Suppressor macrophage treated with lipopolysaccharide for 4 hours (primary cell): ENCODE measurements around the gene C19orf33.

Experiments used
- DNase-seq: peaks from one replicate; pipeline ENCODE4 v3.0.0-alpha.2; 2020

The C19orf33 gene

DNA sequence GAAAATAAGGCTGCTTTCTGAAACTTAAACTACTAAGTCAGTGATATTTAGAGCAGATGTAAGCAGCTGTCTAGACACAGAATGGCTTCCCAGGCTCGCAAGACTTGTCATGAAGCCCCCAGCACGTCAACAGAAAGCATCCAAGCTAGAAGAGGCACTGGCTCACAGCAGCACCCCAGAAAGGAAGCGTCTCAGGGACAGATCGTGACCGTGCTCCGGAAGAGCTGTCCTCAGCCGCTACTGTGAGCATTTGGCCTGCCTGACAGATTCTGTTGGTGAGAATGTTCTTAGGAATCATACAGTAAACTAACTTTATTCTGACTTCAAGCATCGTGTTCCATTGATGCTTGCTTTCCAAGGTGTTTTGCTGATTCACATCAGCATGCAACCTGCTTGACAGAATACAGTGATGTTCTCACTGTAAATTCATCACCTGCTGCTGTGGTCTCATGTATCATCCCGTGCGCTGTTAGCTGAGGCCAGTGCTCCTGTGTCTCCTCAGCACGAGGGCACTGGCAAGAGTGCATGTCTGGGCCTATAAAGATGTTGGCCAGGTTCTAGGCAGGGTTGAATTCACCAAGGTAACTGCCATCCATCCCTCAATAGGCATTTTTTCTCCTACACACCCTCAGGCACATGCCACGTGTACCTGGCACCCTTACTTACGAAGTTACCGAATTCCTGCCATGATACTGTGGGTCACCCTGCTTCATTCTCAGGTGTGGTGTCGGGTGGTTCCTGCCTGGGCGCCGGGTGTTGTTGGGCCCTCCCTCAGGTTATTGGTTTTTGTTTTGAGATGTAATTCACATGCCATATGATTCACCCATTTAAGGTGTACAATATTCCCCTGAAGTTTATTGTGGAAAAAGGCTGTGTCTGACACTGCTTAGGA lies 23.8 kb upstream of the C19orf33 start:
- no peak for DNase-seq

DNA sequence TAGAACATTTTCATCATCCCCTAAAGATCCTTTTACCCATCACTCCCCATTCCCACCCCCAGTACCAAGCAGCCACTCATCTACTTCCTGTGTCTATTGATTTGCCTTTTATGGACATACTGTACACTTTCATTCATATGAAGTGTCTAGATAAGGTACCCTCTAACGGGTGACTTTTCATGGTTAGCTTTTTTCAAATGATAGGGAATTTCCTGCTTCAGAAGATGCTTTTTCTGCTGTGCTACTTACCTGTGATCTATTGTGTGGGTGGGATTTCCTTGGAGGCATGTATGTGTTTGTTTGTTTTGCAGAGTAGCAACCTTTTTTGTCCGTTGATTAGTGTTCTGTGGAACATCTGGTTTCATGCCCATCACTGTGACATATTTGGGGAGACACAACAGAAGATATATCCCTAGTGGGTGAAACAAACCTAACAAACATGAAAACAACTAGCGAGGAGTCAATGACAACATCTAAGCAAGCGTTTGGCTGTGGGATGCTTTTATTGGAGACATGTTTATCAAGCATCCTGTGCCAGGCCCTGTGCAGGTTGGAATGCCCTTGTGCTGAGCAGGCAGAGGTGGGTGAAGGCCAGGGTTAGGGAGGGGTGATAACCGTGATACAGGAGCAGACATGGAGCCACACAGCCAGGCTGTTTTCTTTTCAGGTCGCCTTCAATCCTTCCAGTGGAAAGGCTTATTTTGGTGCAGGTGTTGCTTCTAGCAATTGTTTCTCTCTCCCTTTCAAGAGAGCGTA lies 22.1 kb upstream of the C19orf33 start:
- DNase-seq = no peak

DNA sequence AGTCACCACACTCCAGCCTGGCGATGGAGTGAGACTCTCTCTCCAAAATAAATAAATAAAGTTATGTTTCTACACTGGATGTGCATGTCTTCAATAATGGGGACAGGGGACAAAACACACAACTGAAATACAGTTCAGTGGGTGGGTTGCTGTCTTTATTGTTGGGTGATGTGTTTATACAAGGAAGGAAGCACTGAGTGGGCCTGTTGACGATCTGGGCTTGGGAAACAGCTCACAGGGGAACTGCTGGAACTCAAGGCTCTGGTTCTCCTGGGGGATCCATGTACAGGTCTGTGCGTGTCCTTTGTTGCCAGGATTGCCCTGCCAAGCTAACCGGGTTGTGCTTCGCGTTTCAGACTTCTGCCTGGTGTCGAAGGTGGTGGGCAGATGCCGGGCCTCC lies 20.8 kb upstream of the C19orf33 start:
- DNase-seq = peak; percentile 28

DNA sequence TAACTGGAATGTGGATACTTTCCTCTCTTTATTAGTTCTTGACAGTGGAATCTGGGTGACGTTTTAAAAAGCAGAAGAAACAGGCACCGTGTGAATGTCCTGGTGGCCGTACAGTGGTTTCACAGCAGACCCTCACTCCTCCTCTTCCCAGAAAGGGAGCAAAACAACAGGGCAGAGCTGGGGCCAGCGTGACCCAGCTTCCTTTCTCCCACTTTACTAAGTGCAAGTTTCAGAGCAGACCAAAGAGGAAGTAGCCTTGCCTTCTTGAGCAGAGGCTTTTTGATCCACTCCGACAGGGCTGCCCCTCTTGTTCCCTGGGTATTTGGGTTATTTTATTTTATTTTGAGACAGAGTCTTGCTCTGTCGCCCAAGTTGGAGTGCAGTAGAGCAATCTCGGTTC lies 19.6 kb upstream of the C19orf33 start:
- DNase-seq = peak; percentile 80

DNA sequence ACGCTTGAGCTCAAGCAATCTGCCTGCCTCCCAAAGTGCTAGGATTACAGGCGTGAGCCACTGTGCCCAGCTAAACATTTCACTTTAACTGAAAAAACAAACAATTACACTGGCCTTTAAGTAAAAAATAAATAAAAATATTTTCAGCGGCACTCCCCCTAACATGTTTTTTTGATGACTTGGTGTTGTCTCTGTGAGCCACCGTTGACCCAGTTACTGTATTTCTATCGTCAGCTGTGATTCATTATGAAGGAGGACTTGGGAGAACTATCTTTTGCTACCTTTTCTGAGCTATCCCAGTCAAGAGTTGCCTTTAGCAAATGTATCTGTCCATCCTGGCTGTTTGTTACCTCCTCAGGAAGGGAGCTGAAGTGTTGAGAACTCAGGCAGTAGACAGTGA lies 18.5 kb upstream of the C19orf33 start:
- no peak for DNase-seq

DNA sequence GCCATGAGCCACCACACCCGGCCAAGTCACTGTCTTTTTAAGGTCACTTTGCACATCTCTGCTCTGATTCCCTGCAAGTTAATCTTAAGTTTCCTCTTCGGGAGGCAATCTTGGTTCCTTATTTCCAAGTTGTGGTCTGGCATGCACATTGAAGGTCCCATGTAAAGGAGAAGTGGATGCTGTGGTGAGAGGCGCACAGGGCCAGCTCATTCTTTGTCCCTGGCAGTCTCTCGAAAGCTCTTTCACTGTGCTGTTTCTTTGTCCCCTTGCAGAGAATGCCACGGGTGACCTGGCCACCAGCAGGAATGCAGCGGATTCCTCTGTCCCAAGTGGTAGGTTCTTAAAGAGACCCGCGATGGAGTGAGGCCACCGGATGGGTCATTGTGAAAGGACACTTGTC lies 16.4 kb upstream of the C19orf33 start:
- DNase-seq = peak; percentile 90

DNA sequence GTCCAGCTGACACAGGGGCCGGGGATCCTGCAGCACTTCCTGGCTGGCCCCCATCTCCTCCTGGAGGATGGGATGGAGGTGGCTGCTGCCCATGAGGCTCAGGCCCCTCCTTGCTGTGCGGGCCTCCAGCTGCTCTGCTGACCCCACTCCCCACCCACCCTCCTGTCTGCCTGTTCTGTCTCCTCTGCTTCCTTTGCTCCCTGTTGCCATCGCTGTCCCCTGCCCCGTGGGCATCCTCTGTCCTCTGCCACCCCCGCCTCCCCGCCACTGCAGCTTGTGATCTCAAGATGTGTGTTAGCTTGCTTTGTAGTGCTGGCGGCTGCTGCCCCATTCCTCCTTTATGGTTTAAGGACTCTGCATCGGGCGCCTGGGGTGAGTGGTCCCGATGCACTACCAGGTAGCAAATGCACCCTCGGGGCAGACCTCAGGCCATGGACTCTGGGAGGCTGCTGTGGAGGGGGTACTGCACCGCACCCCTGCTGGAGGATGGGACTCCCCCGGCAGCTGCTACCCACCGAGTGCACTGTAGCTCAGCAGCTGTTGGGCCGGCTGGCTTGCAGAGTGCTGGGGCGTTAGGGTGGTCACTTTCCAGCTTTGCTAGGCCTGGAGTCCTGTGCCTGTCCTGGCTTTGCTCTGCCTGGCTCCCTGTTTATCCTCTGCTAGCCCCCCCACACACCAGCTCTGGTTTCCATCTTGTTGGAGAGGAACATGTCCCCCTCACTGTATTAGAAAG lies 15.8 kb upstream of the C19orf33 start:
- no peak for DNase-seq

DNA sequence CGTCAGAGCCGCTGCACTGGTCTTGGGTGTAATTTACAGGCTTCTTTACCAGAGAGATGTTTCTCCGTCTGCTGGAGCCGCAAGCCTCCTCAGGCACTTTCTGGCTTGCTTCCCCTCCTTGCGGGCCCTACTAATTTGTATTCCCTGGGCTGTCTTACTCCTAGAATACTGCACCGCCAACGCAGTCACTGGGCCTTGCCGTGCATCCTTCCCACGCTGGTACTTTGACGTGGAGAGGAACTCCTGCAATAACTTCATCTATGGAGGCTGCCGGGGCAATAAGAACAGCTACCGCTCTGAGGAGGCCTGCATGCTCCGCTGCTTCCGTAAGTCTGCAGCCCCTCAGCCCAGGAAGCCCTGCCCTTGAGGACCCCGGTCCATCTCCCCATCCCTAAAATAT lies 14.1 kb upstream of the C19orf33 start:
- no peak for DNase-seq

DNA sequence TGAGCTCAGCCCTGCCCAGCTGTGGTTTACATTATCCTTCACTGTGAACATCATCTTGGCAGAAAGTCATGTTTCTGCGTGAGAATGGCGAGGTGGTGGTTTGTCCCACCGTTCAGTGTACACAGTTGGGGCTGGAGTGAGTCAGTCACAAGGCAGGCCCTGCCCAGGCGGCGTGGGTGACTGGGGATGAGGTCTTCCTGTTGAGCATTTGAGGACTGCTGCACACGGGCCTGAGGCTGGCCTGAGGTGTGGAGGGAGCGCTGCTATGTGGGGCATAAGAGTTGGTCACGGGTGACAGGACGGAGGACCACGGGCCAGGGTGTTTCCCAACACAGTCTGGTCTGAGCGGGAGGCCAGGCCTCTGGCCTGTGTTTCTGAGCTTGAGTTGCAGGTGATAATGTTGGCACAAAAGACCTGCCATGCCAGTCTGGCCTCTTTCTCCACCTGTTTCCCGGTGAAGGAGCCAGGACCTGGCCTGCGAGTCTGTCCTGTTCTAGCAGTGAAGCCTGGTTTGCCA lies 13.4 kb upstream of the C19orf33 start:
- DNase-seq = no peak

DNA sequence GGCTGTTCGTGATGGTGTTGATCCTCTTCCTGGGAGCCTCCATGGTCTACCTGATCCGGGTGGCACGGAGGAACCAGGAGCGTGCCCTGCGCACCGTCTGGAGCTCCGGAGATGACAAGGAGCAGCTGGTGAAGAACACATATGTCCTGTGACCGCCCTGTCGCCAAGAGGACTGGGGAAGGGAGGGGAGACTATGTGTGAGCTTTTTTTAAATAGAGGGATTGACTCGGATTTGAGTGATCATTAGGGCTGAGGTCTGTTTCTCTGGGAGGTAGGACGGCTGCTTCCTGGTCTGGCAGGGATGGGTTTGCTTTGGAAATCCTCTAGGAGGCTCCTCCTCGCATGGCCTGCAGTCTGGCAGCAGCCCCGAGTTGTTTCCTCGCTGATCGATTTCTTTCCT lies 12.2 kb upstream of the C19orf33 start:
- no peak for DNase-seq

DNA sequence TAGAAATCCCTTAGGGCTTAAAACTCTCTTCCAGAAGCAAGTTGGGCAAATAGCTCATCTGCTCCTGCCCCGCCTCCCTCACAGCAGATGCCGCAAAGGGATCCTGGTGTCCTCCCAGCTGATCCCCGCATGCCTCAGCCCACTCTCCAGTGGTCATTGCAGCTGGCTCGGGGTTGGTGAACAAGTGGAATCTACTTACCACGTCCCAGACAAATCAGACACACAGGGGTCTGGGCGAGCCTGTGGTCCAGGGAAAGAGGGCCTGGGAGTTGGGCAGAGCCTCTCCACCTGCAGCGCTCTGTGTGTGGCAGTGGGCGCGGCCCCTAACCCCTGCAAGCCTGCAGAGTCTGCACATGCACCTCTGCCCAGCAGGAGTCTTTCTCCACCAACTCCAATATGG lies 10.8 kb upstream of the C19orf33 start:
- DNase-seq = no peak

DNA sequence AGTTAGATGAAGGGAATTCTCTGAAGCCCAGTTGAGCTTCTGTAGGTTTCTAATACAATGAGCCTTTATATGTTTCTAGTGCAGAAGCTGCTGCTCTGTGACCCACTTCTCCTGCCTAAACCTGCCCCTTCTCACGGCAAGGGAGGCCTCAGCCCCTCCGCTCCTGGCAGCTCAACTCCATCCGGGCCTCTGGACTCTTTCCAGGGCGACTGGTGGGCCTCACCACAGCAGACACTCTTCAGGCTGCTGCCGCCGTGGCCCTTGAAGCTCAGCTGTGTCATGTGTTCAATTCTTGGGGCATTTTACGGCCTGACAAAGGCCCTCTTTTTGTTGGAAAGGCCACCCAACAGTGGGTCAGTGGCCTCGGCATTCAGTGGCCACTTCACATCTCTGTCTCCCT lies 10.0 kb upstream of the C19orf33 start:
- no peak for DNase-seq

DNA sequence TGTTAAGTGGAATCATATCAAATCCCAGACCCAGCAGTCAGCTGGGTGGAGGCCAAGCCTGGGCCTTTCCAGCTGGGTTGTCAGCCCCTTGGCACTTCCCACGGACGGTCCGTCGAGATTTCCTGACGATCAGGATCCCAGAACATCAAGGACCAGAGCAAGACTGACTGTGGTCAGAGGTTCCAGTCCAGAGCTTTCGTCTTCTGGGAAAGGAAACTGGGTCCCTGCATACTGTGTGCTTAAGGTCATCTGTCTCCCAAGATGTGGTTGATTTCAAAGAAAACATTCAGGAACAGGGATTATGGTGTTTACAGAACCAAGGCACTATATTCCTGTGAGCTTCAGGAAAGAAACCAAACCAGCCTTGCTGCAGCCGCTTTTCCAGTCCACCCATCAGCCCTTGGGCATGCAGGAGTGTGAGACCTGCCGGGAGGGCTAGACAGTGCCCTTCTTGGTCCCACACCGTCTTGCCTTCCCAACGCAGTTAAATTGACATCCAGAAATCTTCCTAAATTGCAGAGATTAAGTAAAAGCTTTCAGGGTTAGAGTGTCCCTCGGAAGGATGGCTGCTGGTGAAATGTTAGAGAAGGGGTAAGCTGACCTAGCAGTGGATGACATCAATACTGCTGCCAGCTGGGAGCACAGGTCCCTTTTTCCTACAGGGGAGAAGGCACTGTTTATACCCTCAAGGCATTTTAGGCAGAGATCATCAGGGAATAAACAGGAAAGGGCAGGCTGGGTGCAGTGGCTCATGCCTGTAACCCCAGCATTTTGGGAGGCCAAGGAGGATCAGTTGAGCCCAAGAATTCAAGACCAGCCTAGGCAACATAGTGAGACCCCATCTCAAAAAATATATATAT lies 5.0 kb upstream of the C19orf33 start:
- DNase-seq = no peak

DNA sequence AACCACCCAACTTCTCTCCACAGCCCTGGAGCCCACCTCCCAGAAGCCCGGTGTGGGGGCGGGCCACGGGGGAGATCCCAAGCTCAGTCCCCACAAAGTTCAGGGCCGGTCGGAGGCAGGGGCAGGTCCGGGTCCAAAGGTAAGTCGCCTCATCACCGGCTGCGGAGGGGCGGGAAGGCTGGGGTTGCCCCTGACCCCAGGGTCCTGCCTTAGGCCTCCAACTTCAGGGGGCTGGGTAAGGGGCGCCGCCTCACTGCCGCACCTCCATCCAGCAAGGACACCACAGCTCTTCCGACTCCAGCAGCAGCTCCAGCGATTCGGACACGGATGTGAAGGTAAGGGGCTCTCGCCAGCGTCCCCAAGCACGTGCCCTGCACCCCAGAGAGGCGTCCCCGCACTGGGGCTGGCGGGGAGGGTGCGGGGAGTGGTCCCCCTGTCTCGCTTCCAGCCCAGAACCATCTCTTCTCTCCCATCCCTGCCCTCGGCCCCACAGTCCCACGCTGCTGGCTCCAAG lies 358 bp downstream of the C19orf33 start:
- DNase-seq = no peak

DNA sequence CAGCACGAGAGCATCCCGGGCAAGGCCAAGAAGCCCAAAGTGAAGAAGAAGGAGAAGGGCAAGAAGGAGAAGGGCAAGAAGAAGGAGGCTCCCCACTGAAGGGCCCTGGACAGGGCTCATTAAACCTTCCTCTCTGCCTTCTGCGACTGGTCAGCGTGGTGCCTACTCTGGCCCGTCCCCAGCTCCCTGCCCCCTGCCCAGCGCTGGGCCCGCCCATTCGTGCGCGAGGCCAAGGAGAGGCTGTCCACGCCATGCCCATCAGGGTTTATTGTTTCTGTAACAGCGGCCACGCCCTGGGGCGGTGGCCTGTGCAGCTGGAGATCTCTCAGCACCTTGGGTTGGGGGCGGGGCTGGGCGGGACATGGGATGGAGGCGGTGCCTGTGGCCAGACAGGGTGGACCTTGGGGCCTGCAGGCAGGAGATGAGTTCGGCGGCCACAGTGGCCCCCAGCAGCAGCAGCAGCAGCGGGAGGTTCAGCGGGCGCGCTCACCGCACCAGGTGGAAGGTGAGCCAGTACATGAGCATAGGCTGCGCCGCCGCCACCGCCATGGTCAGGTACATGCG lies 897 bp downstream of the C19orf33 start:
- DNase-seq = no peak

DNA sequence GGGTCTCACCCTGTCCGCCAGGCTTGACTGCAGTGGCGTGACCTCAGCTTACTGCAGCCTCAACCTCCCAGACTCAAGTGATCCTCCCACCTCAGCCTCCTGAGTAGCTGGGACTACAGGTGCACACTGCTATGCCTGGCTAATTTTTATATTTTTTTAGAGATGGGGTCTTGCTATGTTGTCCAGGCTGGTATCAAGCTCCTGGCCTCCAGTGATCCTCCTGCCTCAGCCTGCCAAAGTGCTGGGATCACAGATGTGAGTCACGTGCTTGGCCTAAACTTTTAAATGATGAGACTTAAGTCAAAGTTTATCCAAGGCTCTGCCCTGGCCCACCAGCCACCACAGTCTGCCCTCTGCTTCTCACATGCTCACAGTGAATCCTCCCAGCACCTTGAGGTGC lies 2.2 kb downstream of the C19orf33 start:
- no peak for DNase-seq

DNA sequence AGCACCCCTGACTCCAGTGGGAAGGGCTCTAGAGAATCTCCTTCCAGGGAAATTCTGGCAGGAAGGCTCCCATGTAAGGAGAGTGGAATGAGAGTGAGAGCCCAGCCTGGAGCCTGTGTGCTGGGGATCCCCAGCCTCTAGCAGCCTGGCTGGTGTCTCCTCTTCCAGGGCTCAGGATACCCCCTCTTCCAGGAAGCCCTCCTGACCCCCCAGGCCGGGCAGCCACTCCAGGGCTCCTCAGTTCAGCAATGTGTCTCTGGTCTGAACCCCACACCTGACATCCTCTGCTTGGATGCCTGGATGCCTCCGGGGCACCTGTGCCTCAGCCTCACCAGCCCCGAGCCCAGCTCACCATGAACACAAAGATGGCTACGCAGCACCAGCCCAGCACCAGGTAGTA lies 3.0 kb downstream of the C19orf33 start:
- DNase-seq = no peak

DNA sequence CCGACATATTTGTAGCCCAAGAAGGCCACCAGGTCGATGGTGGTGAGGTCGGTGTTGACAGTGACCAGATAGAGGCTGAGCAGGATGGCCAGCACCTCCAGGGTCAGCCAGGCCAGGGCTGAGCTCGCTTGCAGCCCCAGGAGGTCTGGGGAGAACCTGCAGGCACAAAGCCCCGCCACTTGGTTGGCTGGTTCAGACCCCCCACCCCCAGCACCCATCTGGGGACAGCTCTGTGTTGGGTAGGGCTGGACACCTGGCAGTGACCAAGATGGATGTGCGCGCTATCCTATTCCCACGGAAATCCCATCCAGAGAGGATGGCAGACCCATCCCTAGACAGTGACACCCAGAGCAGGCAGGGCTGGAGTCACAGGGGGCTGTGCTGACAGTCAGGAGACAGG lies 3.5 kb downstream of the C19orf33 start:
- DNase-seq = no peak

DNA sequence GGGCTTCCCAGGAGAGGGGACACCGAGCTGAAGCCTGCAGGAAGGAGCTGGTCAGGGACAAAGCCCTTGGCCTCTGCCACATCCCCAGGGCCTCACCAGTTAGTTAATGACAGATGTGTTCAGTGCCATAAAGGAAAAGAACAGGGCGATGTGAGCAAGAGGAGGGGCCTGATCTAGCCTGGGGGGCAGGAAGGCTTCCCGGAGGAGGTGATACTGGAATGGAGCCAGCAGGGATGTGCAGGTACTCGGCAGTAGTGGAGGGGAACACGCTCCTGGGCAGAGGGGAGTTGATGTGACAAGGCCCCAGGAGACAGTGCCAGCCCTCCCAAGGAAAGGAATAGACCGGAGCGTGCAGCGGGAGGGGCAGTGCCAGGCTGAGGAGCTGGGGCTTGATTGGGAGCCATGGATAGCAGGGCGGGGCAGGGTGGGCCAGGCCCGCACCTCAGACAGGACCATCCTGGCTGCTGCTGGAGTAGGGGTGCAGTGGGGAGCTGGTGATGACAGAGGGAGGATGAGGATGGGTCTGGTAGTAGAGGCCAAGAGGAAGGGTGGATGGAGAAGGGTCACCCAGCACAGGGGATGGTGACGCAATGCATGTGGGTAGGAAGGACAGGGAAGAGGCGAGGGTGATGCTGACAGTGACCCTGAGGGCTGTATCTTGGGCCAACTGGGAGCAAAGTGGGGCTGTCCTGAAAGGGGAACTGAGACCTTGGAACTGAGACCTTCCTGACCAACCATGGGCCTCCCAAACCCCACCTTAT lies 4.1 kb downstream of the C19orf33 start:
- peak; percentile 27 for DNase-seq

DNA sequence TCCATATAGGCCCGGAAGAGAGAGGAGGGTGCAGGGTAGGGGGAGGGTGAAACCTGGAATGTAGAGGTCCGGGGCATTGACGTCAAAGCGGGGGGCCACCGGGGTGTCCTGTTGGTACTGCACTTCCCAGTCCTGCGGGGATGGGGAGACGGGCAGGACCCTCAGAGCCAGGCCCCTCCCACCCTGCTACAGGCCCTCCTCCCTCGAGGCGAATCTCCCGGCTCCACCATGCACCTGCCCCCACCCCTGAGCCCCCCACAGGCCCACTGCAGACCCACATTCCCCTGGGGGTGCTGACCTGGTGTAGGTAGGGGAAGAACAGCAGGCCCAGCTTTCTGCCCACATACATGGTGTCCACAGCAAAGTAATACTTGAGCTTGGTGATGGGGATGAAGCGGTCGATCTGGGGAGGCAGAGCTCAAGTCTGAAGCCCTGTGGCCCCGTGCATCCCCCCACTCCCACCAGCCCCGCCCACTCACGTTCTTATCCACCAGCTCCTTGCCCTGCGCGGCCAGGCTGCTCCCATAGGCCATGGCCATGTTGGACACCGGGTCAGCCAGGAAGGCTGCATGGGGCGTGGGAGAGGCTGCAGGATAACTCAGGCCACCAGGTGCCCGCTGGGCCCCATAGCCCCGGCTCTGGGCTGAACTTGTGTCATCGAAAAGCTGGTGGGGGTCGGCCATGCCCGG lies 5.0 kb downstream of the C19orf33 start:
- DNase-seq = no peak
